Measurements from ENCODE around the gene NAXE. TPM values are rescaled to one million over a fixed set of nuclear protein-coding genes. Genes with fewer than 3 reads are reported as not detected.

NAXE gene
- 83.8 and 115 TPM in 2 replicates for total RNA-seq

GRCh38 chr1:156591432-156592157 lies at the start of gene NAXE:
Gene NAXE, plus strand, starts transcription at chr1:156591776. Its CDS starts 29 bp downstream, at chr1:156591805.
- TF ChIP-seq CTCF (IDR thresholded peaks at IDR 0.05; ENCODE audit: insufficient read depth, low read length, poor library complexity, severe bottlenecking): no peak
- Histone ChIP-seq H3K4me3 (ENCODE audit: low read depth, low read length) (peak within 1 kb of the TSS; percentile 74), H3K27me3 (ENCODE audit: control insufficient read depth, insufficient read depth, low read length) (no peaks in the 10 kb centered on the region), H3K36me3 (ENCODE audit: control insufficient read depth, insufficient read depth, low read length) (peaks cover 4% of the 10 kb centered on the region)
- DNase-seq (ENCODE audit: low read depth): no peak

GRCh38 chr1:156543066-156543465 lies 48.5 kb upstream of the NAXE start:
- DNase-seq (ENCODE audit: low read depth): no peak
- Histone ChIP-seq H3K4me3 (ENCODE audit: low read depth, low read length) (no peak overlapping the region), H3K27me3 (ENCODE audit: control insufficient read depth, insufficient read depth, low read length) (no peaks in the 10 kb centered on the region), H3K36me3 (ENCODE audit: control insufficient read depth, insufficient read depth, low read length) (no peaks in the 10 kb centered on the region)
- no peak for TF ChIP-seq CTCF (IDR thresholded peaks at IDR 0.05; ENCODE audit: insufficient read depth, low read length, poor library complexity, severe bottlenecking)

- no peak for TF ChIP-seq CTCF (IDR thresholded peaks at IDR 0.05; ENCODE audit: insufficient read depth, low read length, poor library complexity, severe bottlenecking)
- no peak overlapping the region for H3K4me3 ChIP-seq (ENCODE audit: low read depth, low read length)
- no peaks in the 10 kb centered on the region for H3K36me3 ChIP-seq (ENCODE audit: control insufficient read depth, insufficient read depth, low read length)
- DNase-seq (ENCODE audit: low read depth): no peak
- no peaks in the 10 kb centered on the region for H3K27me3 ChIP-seq (ENCODE audit: control insufficient read depth, insufficient read depth, low read length)
These were observed 46.9 kb upstream of the NAXE start for GRCh38 chr1:156544592-156545102.

GRCh38 chr1:156546267-156546666 lies 45.3 kb upstream of the NAXE start:
- Histone ChIP-seq H3K36me3 (ENCODE audit: control insufficient read depth, insufficient read depth, low read length) (no peaks in the 10 kb centered on the region), H3K27me3 (ENCODE audit: control insufficient read depth, insufficient read depth, low read length) (no peaks in the 10 kb centered on the region), H3K4me3 (ENCODE audit: low read depth, low read length) (no peak overlapping the region)
- DNase-seq (ENCODE audit: low read depth): no peak
- no peak for TF ChIP-seq CTCF (IDR thresholded peaks at IDR 0.05; ENCODE audit: insufficient read depth, low read length, poor library complexity, severe bottlenecking)

- H3K36me3 ChIP-seq (ENCODE audit: control insufficient read depth, insufficient read depth, low read length): no peaks in the 10 kb centered on the region
These were observed 44.1 kb upstream of the NAXE start for GRCh38 chr1:156547434-156547833.

More at GRCh38 chr1:156547434-156547833, 44.1 kb upstream of the NAXE start:
- no peaks in the 10 kb centered on the region for H3K27me3 ChIP-seq (ENCODE audit: control insufficient read depth, insufficient read depth, low read length)
- TF ChIP-seq CTCF (IDR thresholded peaks at IDR 0.05; ENCODE audit: insufficient read depth, low read length, poor library complexity, severe bottlenecking): no peak
- DNase-seq (ENCODE audit: low read depth): no peak
- H3K4me3 ChIP-seq (ENCODE audit: low read depth, low read length): no peak overlapping the region
